Measurements from ENCODE around the gene ZNF576.
"Not testable (repeated sequence)": the region's sequence is repeated elsewhere in the genome, so short reads cannot be mapped to it uniquely, and the experiment has no call there.

Gene ZNF576

GRCh38 chr19:43595999-43596841 is at the start of gene ZNF576, which contains the start of gene IRGQ:
ZNF576 (plus strand) TSS chr19:43596595; CDS start chr19:43597109, 514 bp downstream.
IRGQ (minus strand) TSS chr19:43596134; CDS start chr19:43595338, 796 bp downstream.
- peak; percentile 99 for DNase-seq

- DNase-seq = not testable (repeated sequence)
Observed at GRCh38 chr19:43547926-43548325, 48.5 kb upstream of the ZNF576 start.

GRCh38 chr19:43548706-43549105 is 47.7 kb upstream of the ZNF576 start:
- no peak for DNase-seq

- no peak for DNase-seq
Observed at GRCh38 chr19:43551399-43552197, 44.8 kb upstream of the ZNF576 start.

- DNase-seq = no peak
Observed at GRCh38 chr19:43552198-43552450, 44.3 kb upstream of the ZNF576 start.

GRCh38 chr19:43552616-43553015 is 43.8 kb upstream of the ZNF576 start:
- DNase-seq = no peak

- DNase-seq = no peak
Observed at GRCh38 chr19:43553656-43554055, 42.7 kb upstream of the ZNF576 start.

GRCh38 chr19:43554317-43554895 is 42.0 kb upstream of the ZNF576 start:
- no peak for DNase-seq

GRCh38 chr19:43555185-43555770 is 41.1 kb upstream of the ZNF576 start:
- peak; percentile 58 for DNase-seq

- DNase-seq = peak; percentile 4
Observed at GRCh38 chr19:43560687-43561086, 35.7 kb upstream of the ZNF576 start.

GRCh38 chr19:43561139-43561970 is 35.0 kb upstream of the ZNF576 start:
- DNase-seq = no peak

GRCh38 chr19:43562226-43562697 is 34.1 kb upstream of the ZNF576 start:
- DNase-seq = no peak

- peak; percentile 77 for DNase-seq
Observed at GRCh38 chr19:43562698-43563241, 33.6 kb upstream of the ZNF576 start.

GRCh38 chr19:43563816-43564457 is 32.5 kb upstream of the ZNF576 start:
- DNase-seq = no peak

- DNase-seq = no peak
Observed at GRCh38 chr19:43564800-43565199, 31.6 kb upstream of the ZNF576 start.

- no peak for DNase-seq
Observed at GRCh38 chr19:43569657-43570056, 26.7 kb upstream of the ZNF576 start.

GRCh38 chr19:43570174-43570791 is 26.1 kb upstream of the ZNF576 start:
- DNase-seq = no peak

GRCh38 chr19:43572171-43572588 is 24.2 kb upstream of the ZNF576 start:
- DNase-seq = no peak

GRCh38 chr19:43574424-43575155 is 21.8 kb upstream of the ZNF576 start:
- no peak for DNase-seq

Data from fibroblast of skin of right quadriceps (primary cell).